ENCODE results near the gene DCAF10.

The DCAF10 gene

GRCh38 chr9:37916471-37917312 lies 116.1 kb downstream of the DCAF10 start:
- H3K36me3 ChIP-seq (ENCODE audit: control insufficient read depth, insufficient read depth, low read length), result peaks cover 4% of the 10 kb centered on the region
- no peaks in the 10 kb centered on the region for H3K27me3 ChIP-seq (ENCODE audit: control insufficient read depth, insufficient read depth, low read length)
- H3K4me1 ChIP-seq (ENCODE audit: control insufficient read depth, insufficient read depth, low read length), result no peaks in the 10 kb centered on the region
- no peak overlapping the region for H3K9ac ChIP-seq (ENCODE audit: low read length)
- no peak overlapping the region for H3K4me3 ChIP-seq (ENCODE audit: low read length)
- no peak overlapping the region for H3K27ac ChIP-seq (ENCODE audit: low read depth, low read length)

Measured in rectal smooth muscle tissue (tissue), 1 donor.